Spleen (tissue), 7 donors: ENCODE measurements around the gene MAP2K3.
"Not testable (repeated sequence)": the region's sequence is repeated elsewhere in the genome, so short reads cannot be mapped to it uniquely, and the experiment has no call there.

Experiments used
- CTCF ChIP-seq, 11 experiments: fragments of 200-600 bp in 7 of 11; fragments of 450-650 bp in 4 of 11; sonication (generic) in 4 of 11; IDR thresholded peaks in 8 of 11; conservative IDR thresholded peaks in 3 of 11; 1 replicate in 7 of 11; 2 replicates in 4 of 11; pipeline versions ENCODE4 v1.4.0 to v1.8.0; 2016 to 2021; ENCODE audit warnings: antibody characterized with exemption in 11 of 11, inconsistent platforms in 4 of 11, mild to moderate bottlenecking in 1 of 11
- POLR2A ChIP-seq, 3 donors: fragments of 450-650 bp; IDR thresholded peaks; one replicate each; pipeline ENCODE4 v1.5.1; 2017; ENCODE audit warnings: antibody characterized with exemption in 3 of 3, mild to moderate bottlenecking in 1 of 3
- POLR2AphosphoS5 ChIP-seq, 3 donors: sonication (generic); formaldehyde crosslinking; IDR thresholded peaks; one replicate each; pipeline ENCODE4 v1.5.1; 2017; ENCODE audit warnings: antibody characterized with exemption in 3 of 3
- donor health status: DM: no; HTN: no; CAD: no; lungs with moderate emphysema.
- donor health status: DM: no; HTN: no; CAD: no.
- donor health status: DM: no; HTN: no; CAD: no.

- TF ChIP-seq POLR2AphosphoS5 (IDR thresholded peaks at IDR 0.05); CTCF (IDR thresholded peaks at IDR 0.05 in 8 of 11, conservative IDR thresholded peaks at IDR 0.05 in 3 of 11); POLR2A (IDR thresholded peaks at IDR 0.05): not testable (repeated sequence)
These were observed 35.9 kb downstream of the MAP2K3 start for GRCh38 chr17:21320430-21320829.
